Neural cell (in vitro differentiated cells): ENCODE results near the gene NKD2. TPM values are rescaled to one million over a fixed set of nuclear protein-coding genes. Genes with fewer than 3 reads are reported as not detected.

Experiments
- H2AFZ ChIP-seq: fragments of 200-600, 300-800 bp; sonication (generic), shearing (Covaris generic); 2 replicates; pipeline ENCODE4 v1.6.0; 2014; ENCODE audit warnings: low read depth, mild to moderate bottlenecking, antibody characterized with exemption, low read length, moderate library complexity
- H3F3A ChIP-seq: fragments of 200-600 bp; shearing (Covaris generic); 2 replicates; pipeline ENCODE4 v1.6.1; 2016; ENCODE audit warnings: mild to moderate bottlenecking, moderate library complexity, mixed read lengths, antibody characterized with exemption, low read length; ENCODE audit not compliant: insufficient read depth, poor library complexity, severe bottlenecking
- H3K27ac ChIP-seq: fragments of 200-600, 300-800 bp; sonication (generic), shearing (Covaris generic); 2 replicates; pipeline ENCODE4 v1.5.1; 2014; ENCODE audit warnings: mild to moderate bottlenecking, low read length, moderate library complexity
- H3K27me3 ChIP-seq: fragments of 300-800, 200-600 bp; sonication (generic), shearing (Covaris generic); 2 replicates; pipeline ENCODE4 v1.6.0; 2014; ENCODE audit warnings: mild to moderate bottlenecking, low read depth, low read length, moderate library complexity; ENCODE audit not compliant: insufficient read depth
- H3K36me3 ChIP-seq: fragments of 300-800, 200-600 bp; sonication (generic), shearing (Covaris generic); 2 replicates; pipeline ENCODE4 v1.5.1; 2014; ENCODE audit warnings: mild to moderate bottlenecking, antibody characterized with exemption, low read length, moderate library complexity; ENCODE audit not compliant: insufficient read depth
- H3K4me2 ChIP-seq: fragments of 300-800, 200-600 bp; sonication (generic), shearing (Covaris generic); 2 replicates; pipeline ENCODE4 v1.6.0; 2014; ENCODE audit warnings: mild to moderate bottlenecking, low read length
- H3K4me3 ChIP-seq: fragments of 300-800, 200-600 bp; sonication (generic), shearing (Covaris generic); 2 replicates; pipeline ENCODE4 v1.5.1; 2014; ENCODE audit warnings: mild to moderate bottlenecking, low read length, moderate library complexity
- H3K79me2 ChIP-seq: fragments of 200-600 bp; shearing (Covaris generic); replicated peaks from 2 replicates; pipeline ENCODE4 v1.6.0; 2014; ENCODE audit warnings: mild to moderate bottlenecking, low read length, moderate library complexity; ENCODE audit not compliant: insufficient read depth
- H3K9ac ChIP-seq: fragments of 300-800, 200-600 bp; sonication (generic), shearing (Covaris generic); 2 replicates; pipeline ENCODE4 v1.6.1; 2016; ENCODE audit warnings: mild to moderate bottlenecking, low read length, mixed read lengths
- H3K9me2 ChIP-seq: fragments of 200-600 bp; shearing (Covaris generic); 2 replicates; pipeline ENCODE4 v1.6.1; 2016; ENCODE audit warnings: mild to moderate bottlenecking, low read length, mixed read lengths; ENCODE audit not compliant: insufficient read depth
- H3K9me3 ChIP-seq: fragments of 200-600, 300-800 bp; sonication (generic), shearing (Covaris generic); 2 replicates; pipeline ENCODE4 v1.6.1; 2016; ENCODE audit warnings: mild to moderate bottlenecking, mixed run types, low read length, moderate library complexity, mixed read lengths
- H4K20me1 ChIP-seq: fragments of 200-600 bp; shearing (Covaris generic); 2 replicates; pipeline ENCODE4 v1.6.1; 2016; ENCODE audit warnings: mild to moderate bottlenecking, mixed run types; ENCODE audit not compliant: insufficient read depth
- CTCF ChIP-seq: fragments of 450-650 bp; IDR thresholded peaks from 2 replicates; pipeline ENCODE4 v1.5.1; 2014; ENCODE audit warnings: antibody characterized with exemption, mild to moderate bottlenecking, moderate library complexity; ENCODE audit not compliant: poor library complexity, severe bottlenecking
- EP300 ChIP-seq: fragments of 450-650 bp; conservative IDR thresholded peaks from 2 replicates; pipeline ENCODE4 v1.6.1; 2014; ENCODE audit warnings: antibody characterized with exemption, mild to moderate bottlenecking, moderate library complexity; ENCODE audit not compliant: poor library complexity, severe bottlenecking
- EZH2 ChIP-seq: fragments of 200-600, 300-800 bp; shearing (Covaris generic), sonication (generic); IDR thresholded peaks from 2 replicates; pipeline ENCODE4 v1.6.1; 2014; ENCODE audit warnings: antibody characterized with exemption, low read length, borderline replicate concordance, mild to moderate bottlenecking; ENCODE audit not compliant: insufficient read depth, poor library complexity, severe bottlenecking
- MXI1 ChIP-seq: fragments of 450-650 bp; conservative IDR thresholded peaks from 2 replicates; pipeline ENCODE4 v1.6.1; 2014; ENCODE audit warnings: antibody characterized with exemption, mild to moderate bottlenecking; ENCODE audit not compliant: poor library complexity, severe bottlenecking
- POLR2AphosphoS5 ChIP-seq: IDR thresholded peaks from 2 replicates; pipeline ENCODE4 v1.6.1; 2012
- RAD21 ChIP-seq: fragments of 450-650 bp; conservative IDR thresholded peaks from 2 replicates; pipeline ENCODE4 v1.6.1; 2014; ENCODE audit warnings: antibody characterized with exemption, mild to moderate bottlenecking, moderate library complexity
- REST ChIP-seq: IDR thresholded peaks from 2 replicates; pipeline ENCODE4 v1.6.1; 2012; ENCODE audit warnings: borderline replicate concordance
- SMC3 ChIP-seq: fragments of 450-650 bp; conservative IDR thresholded peaks from 2 replicates; pipeline ENCODE4 v1.6.1; 2014; ENCODE audit warnings: antibody characterized with exemption, mild to moderate bottlenecking, moderate library complexity; ENCODE audit not compliant: poor library complexity
- TAF1 ChIP-seq: IDR thresholded peaks from 2 replicates; pipeline ENCODE4 v1.6.1; 2012; ENCODE audit warnings: low read depth
- polyA plus RNA-seq: library from polyadenylated mRNA; depleted of rRNA; stranded (reverse); fragments of >200 nt; gene quantifications from 2 replicates; pipeline ENCODE4 v1.2.3, GENCODE V29; 2014

Gene NKD2
- polyA plus RNA-seq, 1 donor from 2014 or later: 7.2 TPM

- H3K9me3 ChIP-seq: no peaks in the 10 kb centered on the region
- no peak overlapping the region for H3K4me2 ChIP-seq
- H4K20me1 ChIP-seq: no peaks in the 10 kb centered on the region
- H3K27me3 ChIP-seq: no peaks in the 10 kb centered on the region
- H3K27ac ChIP-seq: no peak overlapping the region
- H3F3A ChIP-seq: no peaks in the 10 kb centered on the region
- H3K9me2 ChIP-seq: no peaks in the 10 kb centered on the region
- no peak overlapping the region for H2AFZ ChIP-seq
- no peaks in the 10 kb centered on the region for H3K36me3 ChIP-seq
- TF ChIP-seq EP300 (no peak), MXI1 (no peak), TAF1 (no peak), REST (no peak), SMC3 (no peak), CTCF (no peak), EZH2 (no peak), POLR2AphosphoS5 (no peak), RAD21 (no peak)
- H3K4me3 ChIP-seq: no peak overlapping the region
- no peaks in the 10 kb centered on the region for H3K79me2 ChIP-seq
- H3K9ac ChIP-seq: no peak overlapping the region
Observed at GRCh38 chr5:1074816-1075554, 66.4 kb downstream of the NKD2 start.

- no peak overlapping the region for H3K4me2 ChIP-seq
- no peaks in the 10 kb centered on the region for H3K79me2 ChIP-seq
- no peak overlapping the region for H3K4me3 ChIP-seq
- no peak overlapping the region for H2AFZ ChIP-seq
- H3K9me3 ChIP-seq: no peaks in the 10 kb centered on the region
- no peaks in the 10 kb centered on the region for H4K20me1 ChIP-seq
- H3K9me2 ChIP-seq: no peaks in the 10 kb centered on the region
- H3K27ac ChIP-seq: no peak overlapping the region
- H3F3A ChIP-seq: no peaks in the 10 kb centered on the region
- H3K9ac ChIP-seq: no peak overlapping the region
- H3K36me3 ChIP-seq: no peaks in the 10 kb centered on the region
- H3K27me3 ChIP-seq: no peaks in the 10 kb centered on the region
- no peak for TF ChIP-seq TAF1
- no peak for TF ChIP-seq EZH2
- TF ChIP-seq RAD21: no peak
- no peak for TF ChIP-seq POLR2AphosphoS5
- no peak for TF ChIP-seq CTCF
- TF ChIP-seq SMC3: no peak
- TF ChIP-seq MXI1: no peak
- TF ChIP-seq REST: no peak
- no peak for TF ChIP-seq EP300
Observed at GRCh38 chr5:1075555-1075881, 66.9 kb downstream of the NKD2 start.
